Gastroesophageal sphincter (tissue), 4 donors: Measurements from ENCODE around the gene GP1BB. TPM values are rescaled to one million over a fixed set of nuclear protein-coding genes. Genes with fewer than 3 reads are reported as not detected.

Source experiments
- ATAC-seq: fragments of 150-250 bp; one replicate; pipeline ENCODE4 v1.9.1; 2016; ENCODE audit warnings: mild to moderate bottlenecking, moderate library complexity
- H3K27ac ChIP-seq, 4 donors: fragments of 200-600 bp; sonication (generic) in 3 of 4; 1 replicate in 3 of 4; 2 replicates in 1 of 4; pipeline ENCODE4 v1.5.1; 2016 to 2019
- H3K27me3 ChIP-seq: fragments of 200-600 bp; sonication (generic); one replicate; pipeline ENCODE4 v1.5.1; 2019
- H3K36me3 ChIP-seq, 2 donors: fragments of 200-600 bp; sonication (generic); one replicate each; pipeline ENCODE4 v1.5.1; 2019; ENCODE audit warnings: control low read depth in 1 of 2
- H3K4me1 ChIP-seq, 3 donors: fragments of 200-600 bp; sonication (generic); 1 replicate in 2 of 3; 2 replicates in 1 of 3; pipeline ENCODE4 v1.5.1; 2016 to 2019; ENCODE audit warnings: control low read depth in 2 of 3
- H3K4me3 ChIP-seq, 2 donors: fragments of 200-600 bp; sonication (generic); one replicate each; pipeline ENCODE4 v1.5.1; 2019; ENCODE audit warnings: mild to moderate bottlenecking in 1 of 2, moderate library complexity in 1 of 2
- H3K9me3 ChIP-seq, 3 donors: fragments of 200-600 bp; sonication (generic); one replicate each; pipeline ENCODE4 v1.5.1; 2017 to 2019; ENCODE audit warnings: control low read depth in 2 of 3
- EP300 ChIP-seq: sonication (generic); formaldehyde crosslinking; IDR thresholded peaks from one replicate; pipeline ENCODE4 v1.6.1; 2017; ENCODE audit warnings: antibody characterized with exemption, mild to moderate bottlenecking
- POLR2A ChIP-seq, 2 donors: fragments of 450-650 bp; IDR thresholded peaks; one replicate each; pipeline ENCODE4 v1.6.1; 2017; ENCODE audit warnings: antibody characterized with exemption in 2 of 2, mild to moderate bottlenecking in 2 of 2, moderate library complexity in 1 of 2
- POLR2AphosphoS5 ChIP-seq: sonication (generic); formaldehyde crosslinking; IDR thresholded peaks from one replicate; pipeline ENCODE4 v1.6.1; 2017; ENCODE audit warnings: antibody characterized with exemption
- WGBS, 2 donors: methylation state at CpG; one replicate each; pipeline ENCODE4 v1.1.5; 2018; ENCODE audit warnings: low coverage in 1 of 2; 5-methylcytosine and 5-hydroxymethylcytosine counted together
- total RNA-seq, 4 donors: library from RNA; depleted of rRNA; stranded (reverse); fragments of >200 nt; gene quantifications; one replicate each; pipeline ENCODE4 v1.1.0, GENCODE V29; 2016
- TF ChIP-seq, protein P1 (sequence below), 4 experiments: fragments of 200-600 bp in 2 of 4; fragments of 450-650 bp in 2 of 4; sonication (generic) in 1 of 4; IDR thresholded peaks; one replicate each; pipeline ENCODE4 v1.5.1; 2017 to 2019; ENCODE audit warnings: antibody characterized with exemption in 4 of 4, mild to moderate bottlenecking in 2 of 4, moderate library complexity in 2 of 4

GP1BB gene
- total RNA-seq, 4 donors from 2014 or later: 2.0 to 12.5 (median 5.6) TPM

DNA sequence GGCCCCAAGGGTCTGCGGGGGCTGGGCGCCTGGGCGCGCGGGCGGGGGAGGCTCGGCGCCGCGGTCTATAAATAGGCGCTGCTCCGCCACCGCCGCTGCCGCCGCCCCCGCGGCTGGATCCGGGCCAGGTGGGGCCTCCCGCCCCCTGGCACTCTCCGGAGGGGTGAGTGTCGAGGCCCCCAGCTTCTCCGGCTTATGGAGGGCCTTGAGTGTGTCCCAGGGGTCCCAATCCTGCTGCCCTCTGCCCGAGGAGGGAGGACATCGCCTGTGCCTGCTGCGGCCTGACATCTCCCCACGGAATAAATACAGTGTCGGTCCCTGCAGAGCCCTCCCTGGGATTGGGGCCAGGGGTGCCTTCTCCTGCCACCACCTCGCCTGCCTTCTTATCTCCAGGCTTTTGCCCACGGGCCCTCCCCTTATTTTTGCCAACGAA, 4.3 kb upstream of the GP1BB start:
- H3K36me3 ChIP-seq: peaks cover 0 to 34% of the 10 kb centered on the region in 2 donors
- WGBS, 2 donors: 28% methylated on average over 3 of the region's 31 CpGs; no CpG with 5 or more reads in 1 of the 2 donors
- peaks cover 0 to 74% (median 32%) of the 10 kb centered on the region in 3 donors for H3K4me1 ChIP-seq
- no peaks in the 10 kb centered on the region for H3K9me3 ChIP-seq
- TF ChIP-seq POLR2A (IDR thresholded peaks at IDR 0.05): no peak
- no peak for TF ChIP-seq EP300
- TF ChIP-seq POLR2AphosphoS5: no peak
- TF ChIP-seq, protein P1, sequence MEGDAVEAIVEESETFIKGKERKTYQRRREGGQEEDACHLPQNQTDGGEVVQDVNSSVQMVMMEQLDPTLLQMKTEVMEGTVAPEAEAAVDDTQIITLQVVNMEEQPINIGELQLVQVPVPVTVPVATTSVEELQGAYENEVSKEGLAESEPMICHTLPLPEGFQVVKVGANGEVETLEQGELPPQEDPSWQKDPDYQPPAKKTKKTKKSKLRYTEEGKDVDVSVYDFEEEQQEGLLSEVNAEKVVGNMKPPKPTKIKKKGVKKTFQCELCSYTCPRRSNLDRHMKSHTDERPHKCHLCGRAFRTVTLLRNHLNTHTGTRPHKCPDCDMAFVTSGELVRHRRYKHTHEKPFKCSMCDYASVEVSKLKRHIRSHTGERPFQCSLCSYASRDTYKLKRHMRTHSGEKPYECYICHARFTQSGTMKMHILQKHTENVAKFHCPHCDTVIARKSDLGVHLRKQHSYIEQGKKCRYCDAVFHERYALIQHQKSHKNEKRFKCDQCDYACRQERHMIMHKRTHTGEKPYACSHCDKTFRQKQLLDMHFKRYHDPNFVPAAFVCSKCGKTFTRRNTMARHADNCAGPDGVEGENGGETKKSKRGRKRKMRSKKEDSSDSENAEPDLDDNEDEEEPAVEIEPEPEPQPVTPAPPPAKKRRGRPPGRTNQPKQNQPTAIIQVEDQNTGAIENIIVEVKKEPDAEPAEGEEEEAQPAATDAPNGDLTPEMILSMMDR (IDR thresholded peaks at IDR 0.05): no peak
- ATAC-seq: no peak
- peak overlapping the region in 3 of 4 donors; percentile 47 to 77 (median 58) for H3K27ac ChIP-seq
- peaks cover 56% of the 10 kb centered on the region for H3K27me3 ChIP-seq
- H3K4me3 ChIP-seq: peak overlapping the region; percentile 59 to 76

DNA sequence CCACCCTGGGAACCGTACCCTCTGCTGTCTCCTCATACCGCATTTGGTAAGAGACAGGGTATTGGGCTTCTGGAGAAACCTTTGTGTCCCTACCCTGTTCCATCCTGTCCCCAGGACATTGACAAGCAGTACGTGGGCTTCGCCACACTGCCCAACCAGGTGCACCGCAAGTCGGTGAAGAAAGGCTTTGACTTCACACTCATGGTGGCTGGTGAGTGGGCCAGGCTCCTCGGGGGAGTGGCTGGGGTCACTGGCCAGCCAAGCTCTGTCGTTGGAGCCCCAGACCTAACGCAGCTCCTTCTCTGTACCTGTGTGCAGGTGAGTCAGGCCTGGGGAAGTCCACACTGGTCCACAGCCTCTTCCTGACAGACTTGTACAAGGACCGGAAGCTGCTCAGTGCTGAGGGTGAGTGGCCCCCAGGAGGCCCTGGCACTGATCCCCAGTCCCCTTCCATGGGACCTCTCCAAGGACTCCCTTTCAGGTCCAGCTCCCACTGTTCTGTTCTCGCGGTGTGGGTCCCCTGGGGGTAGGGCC, 3.8 kb upstream of the GP1BB start:
- no peak for ATAC-seq
- Histone ChIP-seq H3K4me1 (peaks cover 0 to 77% (median 32%) of the 10 kb centered on the region in 3 donors), H3K9me3 (no peaks in the 10 kb centered on the region), H3K27me3 (peaks cover 59% of the 10 kb centered on the region), H3K36me3 (peaks cover 0 to 34% of the 10 kb centered on the region in 2 donors), H3K4me3 (peak overlapping the region in 1 of 2 donors; percentile 76), H3K27ac (peak overlapping the region in 2 of 4 donors; percentile 58 to 77)
- WGBS, 2 donors: 44% methylated on average over 2 of the region's 12 CpGs; no CpG with 5 or more reads in 1 of the 2 donors
- no peak for TF ChIP-seq POLR2AphosphoS5
- TF ChIP-seq EP300: no peak
- TF ChIP-seq, protein P1 (IDR thresholded peaks at IDR 0.05): no peak
- TF ChIP-seq POLR2A (IDR thresholded peaks at IDR 0.05): no peak

DNA sequence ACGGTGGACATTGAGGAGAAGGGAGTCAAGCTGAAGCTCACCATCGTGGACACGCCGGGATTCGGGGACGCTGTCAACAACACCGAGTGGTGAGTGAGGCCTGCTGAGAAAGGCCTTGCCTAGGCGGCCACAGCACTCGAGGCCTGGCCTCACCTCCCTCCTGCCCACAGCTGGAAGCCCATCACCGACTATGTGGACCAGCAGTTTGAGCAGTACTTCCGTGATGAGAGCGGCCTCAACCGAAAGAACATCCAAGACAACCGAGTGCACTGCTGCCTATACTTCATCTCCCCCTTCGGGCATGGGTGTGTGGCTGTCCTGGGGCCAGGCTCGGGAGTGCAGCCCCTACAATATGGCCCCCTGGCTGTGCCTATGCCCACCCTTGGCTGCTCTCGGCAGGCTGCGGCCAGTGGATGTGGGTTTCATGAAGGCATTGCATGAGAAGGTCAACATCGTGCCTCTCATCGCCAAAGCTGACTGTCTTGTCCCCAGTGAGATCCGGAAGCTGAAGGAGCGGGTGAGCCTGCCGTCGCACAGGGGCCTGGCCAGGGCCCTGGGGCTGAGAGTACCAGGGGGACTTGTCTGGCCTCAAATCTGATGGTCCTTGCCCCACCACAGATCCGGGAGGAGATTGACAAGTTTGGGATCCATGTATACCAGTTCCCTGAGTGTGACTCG, 3.0 kb upstream of the GP1BB start:
- Histone ChIP-seq H3K4me3 (no peak overlapping the region), H3K4me1 (peaks cover 0 to 70% (median 24%) of the 10 kb centered on the region in 3 donors), H3K36me3 (peaks cover 0 to 34% of the 10 kb centered on the region in 2 donors), H3K27me3 (peaks cover 59% of the 10 kb centered on the region), H3K27ac (no peak overlapping the region), H3K9me3 (no peaks in the 10 kb centered on the region)
- no peak for ATAC-seq
- TF ChIP-seq POLR2AphosphoS5: no peak
- no peak for TF ChIP-seq POLR2A (IDR thresholded peaks at IDR 0.05)
- no peak for TF ChIP-seq EP300
- TF ChIP-seq, protein P1 (IDR thresholded peaks at IDR 0.05): no peak
- WGBS, 2 donors: 89 to 92% methylated on average over 2 to 8 of the region's 26 CpGs

DNA sequence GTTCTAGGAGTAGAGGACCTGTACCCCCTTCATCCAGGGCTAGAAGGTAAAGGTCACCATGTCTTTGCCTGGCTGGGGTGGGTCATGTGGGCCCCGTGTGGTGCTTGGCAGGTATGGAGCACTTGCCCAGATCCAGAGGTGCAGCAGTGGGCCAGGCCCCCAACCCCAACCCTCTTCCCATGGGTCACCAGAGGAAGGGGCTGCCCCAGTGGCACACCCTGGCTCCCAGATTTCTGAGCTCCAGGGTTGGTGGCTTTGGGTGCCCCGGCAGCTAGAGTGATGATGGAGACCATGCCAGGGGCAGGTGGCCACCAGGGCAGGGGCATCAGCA, 2.4 kb upstream of the GP1BB start:
- Histone ChIP-seq H3K36me3 (peaks cover 0 to 34% of the 10 kb centered on the region in 2 donors), H3K9me3 (no peaks in the 10 kb centered on the region), H3K27ac (no peak overlapping the region), H3K27me3 (peaks cover 57% of the 10 kb centered on the region), H3K4me3 (no peak overlapping the region), H3K4me1 (peaks cover 0 to 64% (median 23%) of the 10 kb centered on the region in 3 donors)
- WGBS, 2 donors: no CpG with 5 or more reads among the region's 2 CpGs
- ATAC-seq: no peak
- TF ChIP-seq, protein P1 (IDR thresholded peaks at IDR 0.05): no peak
- no peak for TF ChIP-seq POLR2AphosphoS5
- TF ChIP-seq POLR2A (IDR thresholded peaks at IDR 0.05): no peak
- no peak for TF ChIP-seq EP300
